Peyer's patch (tissue), 4 donors: ENCODE results near the gene GAN.

Source experiments
- CTCF ChIP-seq, 6 experiments: fragments of 450-650 bp in 4 of 6; fragments of 200-600 bp in 2 of 6; sonication (generic) in 1 of 6; IDR thresholded peaks; one replicate each; pipeline ENCODE4 v1.5.1; 2017 to 2019; ENCODE audit warnings: antibody characterized with exemption in 6 of 6, mild to moderate bottlenecking in 3 of 6, moderate library complexity in 1 of 6
- POLR2A ChIP-seq, 2 donors: fragments of 450-650 bp; IDR thresholded peaks; one replicate each; pipeline ENCODE4 v1.5.1; 2017; ENCODE audit warnings: antibody characterized with exemption in 2 of 2, mild to moderate bottlenecking in 2 of 2, moderate library complexity in 2 of 2

GRCh38 chr16:81376880-81377279 lies 62.1 kb downstream of the GAN start:
- TF ChIP-seq CTCF (IDR thresholded peaks at IDR 0.05) = no peak
- no peak for TF ChIP-seq POLR2A (IDR thresholded peaks at IDR 0.05)
